H9 (cell line): Measurements from ENCODE around the gene TENM4. TPM values are rescaled to one million over a fixed set of nuclear protein-coding genes. Genes with fewer than 3 reads are reported as not detected.

Experiments used
- DNase-seq: peaks from one replicate; pipeline ENCODE4 v3.0.0-alpha.2; 2017
- H2AFZ ChIP-seq: one replicate; pipeline ENCODE4 v1.6.1; 2013; ENCODE audit warnings: mild to moderate bottlenecking, low read length, control low read depth, moderate library complexity
- H2AK5ac ChIP-seq: 2 replicates; pipeline ENCODE4 v1.6.1; 2013; ENCODE audit warnings: low read length, control low read depth, mixed read lengths; ENCODE audit not compliant: insufficient read length
- H2BK120ac ChIP-seq: one replicate; pipeline ENCODE4 v1.6.1; 2013; ENCODE audit warnings: low read depth, mild to moderate bottlenecking, low read length, control low read depth, inconsistent platforms; ENCODE audit not compliant: poor library complexity, severe bottlenecking
- H2BK12ac ChIP-seq: 2 replicates; pipeline ENCODE4 v1.6.1; 2013; ENCODE audit warnings: low read length, control low read depth, mixed read lengths, low read depth; ENCODE audit not compliant: insufficient read length
- H2BK15ac ChIP-seq: 2 replicates; pipeline ENCODE4 v1.6.1; 2013; ENCODE audit warnings: low read depth, low read length, control low read depth
- H2BK20ac ChIP-seq: one replicate; pipeline ENCODE4 v1.6.1; 2013; ENCODE audit warnings: low read depth, mild to moderate bottlenecking, low read length, control low read depth, inconsistent platforms; ENCODE audit not compliant: poor library complexity, severe bottlenecking
- H2BK5ac ChIP-seq: 2 replicates; pipeline ENCODE4 v1.6.1; 2013; ENCODE audit warnings: low read length, control low read depth, mixed read lengths; ENCODE audit not compliant: insufficient read length
- H3K14ac ChIP-seq: 2 replicates; pipeline ENCODE4 v1.6.1; 2013; ENCODE audit warnings: low read length, control low read depth; ENCODE audit not compliant: insufficient read depth
- H3K18ac ChIP-seq: 2 replicates; pipeline ENCODE4 v1.6.1; 2013; ENCODE audit warnings: low read depth, mild to moderate bottlenecking, mixed read lengths, low read length, control low read depth; ENCODE audit not compliant: insufficient read length
- H3K23ac ChIP-seq: 2 replicates; pipeline ENCODE4 v1.6.1; 2013; ENCODE audit warnings: low read length, control low read depth, mixed read lengths, low read depth; ENCODE audit not compliant: insufficient read length
- H3K23me2 ChIP-seq: 2 replicates; pipeline ENCODE4 v1.6.1; 2013; ENCODE audit warnings: low read depth, mild to moderate bottlenecking, mixed read lengths, low read length, control low read depth; ENCODE audit not compliant: insufficient read length, poor library complexity, severe bottlenecking
- H3K27ac ChIP-seq: 2 replicates; pipeline ENCODE4 v1.5.1; 2013; ENCODE audit warnings: low read length, control low read depth, mixed read lengths, low read depth; ENCODE audit not compliant: insufficient read length
- H3K27me3 ChIP-seq: 2 replicates; pipeline ENCODE4 v1.6.1; 2013; ENCODE audit warnings: low read length, control low read depth, inconsistent platforms; ENCODE audit not compliant: insufficient read depth
- H3K4ac ChIP-seq: 2 replicates; pipeline ENCODE4 v1.6.1; 2013; ENCODE audit warnings: low read depth, mild to moderate bottlenecking, control low read depth, inconsistent platforms, low read length, moderate library complexity
- H3K4me1 ChIP-seq: 2 replicates; pipeline ENCODE4 v1.6.1; 2013; ENCODE audit warnings: low read length, control low read depth, inconsistent platforms; ENCODE audit not compliant: insufficient read depth
- H3K4me2 ChIP-seq: 2 replicates; pipeline ENCODE4 v1.6.1; 2013; ENCODE audit warnings: low read length, control low read depth, mixed read lengths; ENCODE audit not compliant: insufficient read length, insufficient read depth
- H3K56ac ChIP-seq: 2 replicates; pipeline ENCODE4 v1.6.1; 2013; ENCODE audit warnings: low read depth, mild to moderate bottlenecking, mixed read lengths, low read length, control low read depth; ENCODE audit not compliant: insufficient read length
- H3K79me1 ChIP-seq: 2 replicates; pipeline ENCODE4 v1.6.1; 2013; ENCODE audit warnings: low read depth, mild to moderate bottlenecking, moderate library complexity, low read length, control low read depth, inconsistent platforms; ENCODE audit not compliant: insufficient read depth, poor library complexity, severe bottlenecking
- H3K79me2 ChIP-seq: 2 replicates; pipeline ENCODE4 v1.6.1; 2013; ENCODE audit warnings: low read length, control low read depth, inconsistent platforms; ENCODE audit not compliant: insufficient read depth
- H3K9ac ChIP-seq: 2 replicates; pipeline ENCODE4 v1.6.1; 2013; ENCODE audit warnings: low read length, control low read depth, mixed read lengths; ENCODE audit not compliant: insufficient read length; ENCODE audit errors: extremely low read depth
- H3K9me3 ChIP-seq: one replicate; pipeline ENCODE4 v1.6.1; 2013; ENCODE audit warnings: low read depth, low read length, inconsistent platforms; ENCODE audit not compliant: control insufficient read depth
- H3T11ph ChIP-seq: one replicate; pipeline ENCODE4 v1.6.1; 2013; ENCODE audit warnings: mild to moderate bottlenecking, low read length, control low read depth, inconsistent platforms
- H4K20me1 ChIP-seq: one replicate; pipeline ENCODE4 v1.6.1; 2013; ENCODE audit not compliant: control insufficient read depth, insufficient read length, insufficient read depth
- H4K5ac ChIP-seq: 2 replicates; pipeline ENCODE4 v1.6.1; 2013; ENCODE audit warnings: low read depth, mild to moderate bottlenecking, mixed read lengths, low read length, control low read depth; ENCODE audit not compliant: insufficient read length
- H4K8ac ChIP-seq: replicated peaks from 2 replicates; pipeline ENCODE4 v1.6.1; 2013; ENCODE audit warnings: low read length, control low read depth, mixed read lengths, low read depth; ENCODE audit not compliant: insufficient read length
- H4K91ac ChIP-seq: 2 replicates; pipeline ENCODE4 v1.6.1; 2013; ENCODE audit warnings: low read depth, mild to moderate bottlenecking, moderate library complexity, mixed read lengths, low read length, control low read depth; ENCODE audit not compliant: insufficient read length
- H3K27ac Mint-ChIP-seq, 3 experiments: 2 replicates in 2 of 3; 3 replicates in 1 of 3; pipeline ENCODE4 v1.8.0; 2020 to 2021; ENCODE audit warnings: mixed read lengths in 3 of 3, mild to moderate bottlenecking in 1 of 3, moderate library complexity in 1 of 3
- H3K27me3 Mint-ChIP-seq: 2 replicates; pipeline ENCODE4 v1.8.0; 2021; ENCODE audit warnings: low read depth, mild to moderate bottlenecking, moderate library complexity, mixed read lengths
- H3K36me3 Mint-ChIP-seq, 3 experiments: 2 replicates in 2 of 3; 3 replicates in 1 of 3; pipeline ENCODE4 v1.8.0; 2020 to 2021; ENCODE audit warnings: low read depth in 3 of 3, mixed read lengths in 3 of 3; ENCODE audit not compliant: insufficient read depth in 1 of 3
- H3K4me1 Mint-ChIP-seq, 2 experiments: 2 replicates each; pipeline ENCODE4 v1.8.0; 2020; ENCODE audit warnings: mixed read lengths in 2 of 2
- H3K4me3 Mint-ChIP-seq, 2 experiments: 2 replicates in 1 of 2; 3 replicates in 1 of 2; pipeline ENCODE4 v1.8.0; 2020 to 2021; ENCODE audit warnings: mild to moderate bottlenecking in 2 of 2, mixed read lengths in 2 of 2, moderate library complexity in 1 of 2
- H3K9me3 Mint-ChIP-seq, 2 experiments: 2 replicates in 1 of 2; 3 replicates in 1 of 2; pipeline ENCODE4 v1.8.0; 2020; ENCODE audit warnings: mild to moderate bottlenecking in 2 of 2, mixed read lengths in 2 of 2, moderate library complexity in 1 of 2
- WGBS: extraction: QIAGEN DNeasy Blood & Tissue Kit; methylation state at CpG from one replicate; pipeline ENCODE4 v1.1.7; 2013; ENCODE audit warnings: missing lambda C conversion rate, low lambda C conversion rate, mixed read lengths; ENCODE audit not compliant: insufficient read length; ENCODE audit errors: extremely low coverage; 5-methylcytosine and 5-hydroxymethylcytosine counted together
- total RNA-seq: library from RNA; stranded (reverse); gene quantifications from 2 replicates; pipeline ENCODE4 v1.2.1, GENCODE V29; 2021
- TF ChIP-seq, protein P1 (sequence below): fragments of 200-600 bp; sonication (generic); conservative IDR thresholded peaks from 3 replicates; pipeline ENCODE4 v1.8.0; 2021; ENCODE audit warnings: antibody characterized with exemption, mild to moderate bottlenecking

Gene TENM4
- total RNA-seq, 1 experiment from 2014 or later = 4.6 TPM

DNA sequence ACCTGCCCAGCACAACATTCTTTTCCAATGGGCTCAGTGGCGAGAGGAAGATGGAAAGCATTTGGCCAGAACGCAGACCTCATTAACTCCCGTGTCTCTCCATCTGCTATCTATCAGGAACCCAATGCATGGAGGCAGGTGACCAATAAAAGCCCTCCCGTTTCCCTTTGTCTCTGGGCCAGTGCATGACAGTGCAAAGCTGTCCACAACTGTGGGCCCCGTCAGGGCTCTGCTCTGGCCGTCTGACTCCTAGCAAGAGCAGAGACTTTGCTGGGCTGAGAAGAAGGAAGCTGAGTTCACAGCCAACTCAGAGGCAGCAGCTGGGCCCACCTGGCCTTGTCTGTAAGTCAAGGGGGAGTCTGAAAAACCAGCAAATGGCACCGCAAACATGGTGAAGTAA is 177.8 kb downstream of the TENM4 start:
- no CpG with 5 or more reads among the region's 7 CpGs for WGBS
- peaks cover 3% of the 10 kb centered on the region for H3K4me1 ChIP-seq
- no peak overlapping the region for H4K5ac ChIP-seq
- H4K91ac ChIP-seq = no peak overlapping the region
- Mint-ChIP-seq H3K4me3 (no peak overlapping the region), H3K4me1 (peaks cover 20 to 30% of the 10 kb centered on the region in 2 experiments), H3K27me3 (no peaks in the 10 kb centered on the region), H3K36me3 (no peaks in the 10 kb centered on the region), H3K9me3 (no peaks in the 10 kb centered on the region; a peak in 1 of 5 replicates), H3K27ac (peak overlapping the region in 1 of 3 experiments; percentile 26; a peak in 1 of 7 replicates)
- DNase-seq = peak; percentile 36
- H2BK12ac ChIP-seq = no peak overlapping the region
- H4K20me1 ChIP-seq = no peaks in the 10 kb centered on the region
- no peaks in the 10 kb centered on the region for H3K23me2 ChIP-seq
- H3K23ac ChIP-seq = no peak overlapping the region
- no peak overlapping the region for H3K27ac ChIP-seq
- H4K8ac ChIP-seq = no peak overlapping the region
- no peaks in the 10 kb centered on the region for H3K79me1 ChIP-seq
- no peaks in the 10 kb centered on the region for H3K27me3 ChIP-seq
- H3K79me2 ChIP-seq = no peaks in the 10 kb centered on the region
- no peak overlapping the region for H3T11ph ChIP-seq
- H3K18ac ChIP-seq = no peak overlapping the region
- H3K9ac ChIP-seq = no peak overlapping the region
- no peaks in the 10 kb centered on the region for H3K9me3 ChIP-seq
- H2BK20ac ChIP-seq = no peak overlapping the region
- TF ChIP-seq, protein P1, sequence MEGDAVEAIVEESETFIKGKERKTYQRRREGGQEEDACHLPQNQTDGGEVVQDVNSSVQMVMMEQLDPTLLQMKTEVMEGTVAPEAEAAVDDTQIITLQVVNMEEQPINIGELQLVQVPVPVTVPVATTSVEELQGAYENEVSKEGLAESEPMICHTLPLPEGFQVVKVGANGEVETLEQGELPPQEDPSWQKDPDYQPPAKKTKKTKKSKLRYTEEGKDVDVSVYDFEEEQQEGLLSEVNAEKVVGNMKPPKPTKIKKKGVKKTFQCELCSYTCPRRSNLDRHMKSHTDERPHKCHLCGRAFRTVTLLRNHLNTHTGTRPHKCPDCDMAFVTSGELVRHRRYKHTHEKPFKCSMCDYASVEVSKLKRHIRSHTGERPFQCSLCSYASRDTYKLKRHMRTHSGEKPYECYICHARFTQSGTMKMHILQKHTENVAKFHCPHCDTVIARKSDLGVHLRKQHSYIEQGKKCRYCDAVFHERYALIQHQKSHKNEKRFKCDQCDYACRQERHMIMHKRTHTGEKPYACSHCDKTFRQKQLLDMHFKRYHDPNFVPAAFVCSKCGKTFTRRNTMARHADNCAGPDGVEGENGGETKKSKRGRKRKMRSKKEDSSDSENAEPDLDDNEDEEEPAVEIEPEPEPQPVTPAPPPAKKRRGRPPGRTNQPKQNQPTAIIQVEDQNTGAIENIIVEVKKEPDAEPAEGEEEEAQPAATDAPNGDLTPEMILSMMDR = no peak
- no peak overlapping the region for H2AFZ ChIP-seq
- no peak overlapping the region for H2BK15ac ChIP-seq
- H3K56ac ChIP-seq = no peak overlapping the region
- no peak overlapping the region for H2AK5ac ChIP-seq
- H2BK5ac ChIP-seq = no peak overlapping the region
- no peak overlapping the region for H3K4ac ChIP-seq
- no peak overlapping the region for H3K4me2 ChIP-seq
- no peak overlapping the region for H2BK120ac ChIP-seq
- H3K14ac ChIP-seq = 0 out of 2 replicates have a peak overlapping the region, but pooled peaks have one; percentile 6
